Measurements from ENCODE around the gene ITPKB.
A peak's percentile ranks its signal among the peaks of the same experiment; 100 is the strongest.

ITPKB gene

DNA sequence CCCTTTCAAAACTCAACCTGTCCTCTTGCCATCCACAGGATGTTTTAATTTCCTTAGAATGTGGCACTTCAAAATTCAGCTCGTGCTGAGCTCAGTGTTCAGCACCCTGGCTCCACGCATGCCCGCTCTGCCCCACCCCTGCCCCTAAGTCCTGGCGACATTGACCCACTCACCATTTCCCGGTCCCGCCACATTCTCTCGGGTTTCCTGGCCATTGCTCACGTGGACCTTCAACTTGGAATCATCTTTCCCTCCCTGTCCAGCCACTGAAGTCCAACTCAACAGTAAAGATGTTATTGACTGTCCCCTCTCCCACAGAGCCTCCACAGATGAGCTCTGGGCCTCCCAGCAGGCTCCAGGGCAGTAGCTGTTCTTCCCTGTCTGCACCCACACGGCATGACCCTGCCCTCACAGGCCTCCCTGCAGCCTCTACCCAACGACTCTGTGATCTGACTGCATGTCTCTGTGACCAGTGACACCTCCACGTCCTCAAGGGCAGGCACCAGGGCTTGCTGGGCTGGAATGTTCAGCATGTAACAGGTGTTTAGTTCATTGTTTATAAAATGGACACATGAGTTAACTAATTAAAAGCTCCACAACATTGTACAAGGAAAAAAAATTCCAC, 53.8 kb downstream of the ITPKB start:
- no peak for DNase-seq (ENCODE audit: low read depth)

DNA sequence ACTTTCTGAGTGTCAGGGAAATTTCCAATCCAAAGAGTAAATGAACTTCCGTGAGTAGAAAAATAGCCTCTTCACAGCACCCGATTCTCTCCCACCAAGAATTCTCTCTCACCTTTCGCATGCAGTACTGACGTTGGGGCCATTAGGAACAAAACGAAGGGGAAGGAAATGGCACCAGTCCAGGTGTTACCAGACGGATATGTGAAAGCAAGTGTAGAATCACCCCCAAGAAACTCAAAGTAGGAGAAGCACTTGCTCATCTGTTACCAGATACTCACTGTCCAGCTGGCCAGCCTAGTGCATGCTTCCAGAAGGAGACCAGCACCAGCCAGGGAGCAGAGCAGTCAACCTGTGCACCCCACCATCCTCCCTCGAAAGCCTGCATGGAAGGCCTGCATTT, 55.1 kb downstream of the ITPKB start:
- no peak for DNase-seq (ENCODE audit: low read depth)

DNA sequence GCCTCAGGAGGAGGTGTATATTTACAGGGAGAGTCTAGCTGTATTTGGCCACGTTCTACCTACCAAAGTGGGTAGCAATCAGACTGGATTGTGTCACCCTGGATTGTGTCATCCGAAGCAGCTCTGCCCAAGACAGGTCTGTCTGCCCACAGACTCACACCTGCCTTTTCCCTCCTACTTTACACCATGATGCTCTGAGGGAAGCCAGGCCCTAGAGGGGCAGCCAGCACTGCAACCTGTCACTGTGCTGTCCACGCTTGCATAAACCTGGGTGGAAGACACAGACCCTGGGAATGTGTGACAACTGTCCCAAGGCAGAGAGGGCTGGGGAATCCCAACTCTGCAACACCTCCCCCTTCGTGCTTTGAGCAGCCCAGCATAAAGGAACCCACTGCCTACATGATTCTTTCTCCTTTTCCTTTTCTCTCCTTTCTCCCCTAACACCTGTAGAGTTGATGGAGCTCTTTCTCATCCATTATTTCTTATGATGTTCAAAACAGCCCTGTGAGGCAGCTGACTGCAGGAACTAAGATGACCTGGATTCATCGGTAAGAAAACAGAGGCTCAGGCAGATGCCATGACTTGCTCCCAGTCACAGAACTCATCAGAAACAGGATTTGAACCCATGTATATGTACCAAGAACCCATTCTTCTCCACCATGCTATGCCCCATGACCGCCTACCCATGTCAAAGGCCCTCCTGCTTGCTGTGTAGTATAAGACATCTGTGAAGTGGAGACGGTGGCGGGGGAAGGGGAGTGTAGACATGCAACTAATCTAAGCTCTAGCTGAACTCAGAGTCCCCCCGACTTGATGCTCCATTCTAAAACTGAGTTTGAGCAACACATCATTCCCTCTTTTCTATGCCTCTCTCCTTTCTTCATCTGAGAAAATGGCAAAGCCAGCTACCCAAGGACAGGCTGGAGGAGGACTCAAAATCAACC, 55.9 kb downstream of the ITPKB start:
- DNase-seq (ENCODE audit: low read depth), result no peak

DNA sequence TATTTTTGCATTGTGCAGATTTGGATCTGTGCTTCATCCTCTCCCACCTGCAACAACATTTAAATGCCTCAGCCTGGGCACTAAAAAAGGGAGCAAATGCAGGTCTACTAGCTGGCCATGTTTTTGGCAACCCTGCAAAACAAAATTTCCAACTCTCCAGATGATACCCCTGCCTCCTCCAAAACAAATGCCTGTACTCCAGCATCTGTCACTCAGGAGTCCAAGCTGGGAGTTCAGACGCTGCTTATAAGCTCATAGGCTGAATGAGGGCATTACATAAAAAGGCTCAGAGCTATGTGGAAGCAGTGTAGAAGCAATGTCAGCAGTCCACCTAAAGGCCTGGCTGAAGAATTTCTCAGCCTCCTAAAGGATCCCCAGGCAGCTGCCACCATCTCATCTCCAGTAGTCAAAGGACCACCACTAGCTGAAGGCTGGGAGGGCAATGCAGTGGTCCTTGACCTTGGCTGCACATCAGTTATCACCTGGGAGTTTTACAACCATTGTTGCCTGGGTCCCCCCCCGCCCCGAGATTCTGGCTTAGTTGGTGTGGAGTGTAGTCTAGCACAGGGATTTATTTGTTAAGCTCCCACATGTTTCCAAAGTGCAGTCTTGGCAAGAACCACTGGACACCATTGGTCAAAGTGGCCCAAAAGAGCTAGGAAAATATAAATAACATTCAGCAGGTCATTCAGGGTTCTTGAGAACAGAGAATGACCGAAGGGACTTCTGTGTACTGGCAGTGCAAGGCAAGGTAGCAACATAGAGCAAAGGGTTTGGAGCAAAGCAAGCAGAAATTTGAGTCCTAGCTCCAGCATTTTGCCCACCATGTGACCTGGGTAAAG, 57.2 kb downstream of the ITPKB start:
- DNase-seq (ENCODE audit: low read depth), result no peak

DNA sequence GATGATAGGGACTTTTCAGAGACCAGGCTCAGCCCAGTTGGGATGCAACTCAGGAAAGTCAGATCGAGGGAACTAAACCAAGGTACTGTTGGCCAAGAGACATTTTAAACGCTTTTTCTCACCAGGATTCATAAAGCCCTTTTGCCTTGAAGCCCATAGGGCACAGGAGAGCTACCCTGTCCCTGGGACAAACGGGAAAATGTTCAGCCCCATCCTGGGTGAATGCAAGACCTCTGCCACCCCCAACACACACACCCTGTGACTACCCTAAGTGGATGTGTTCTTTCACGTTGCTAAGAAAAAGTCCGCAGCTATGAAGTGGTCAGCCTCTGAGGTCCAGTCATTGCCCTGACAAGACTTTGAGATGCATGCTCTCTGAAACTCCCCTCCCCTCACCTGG, 58.4 kb downstream of the ITPKB start:
- no peak for DNase-seq (ENCODE audit: low read depth)

DNA sequence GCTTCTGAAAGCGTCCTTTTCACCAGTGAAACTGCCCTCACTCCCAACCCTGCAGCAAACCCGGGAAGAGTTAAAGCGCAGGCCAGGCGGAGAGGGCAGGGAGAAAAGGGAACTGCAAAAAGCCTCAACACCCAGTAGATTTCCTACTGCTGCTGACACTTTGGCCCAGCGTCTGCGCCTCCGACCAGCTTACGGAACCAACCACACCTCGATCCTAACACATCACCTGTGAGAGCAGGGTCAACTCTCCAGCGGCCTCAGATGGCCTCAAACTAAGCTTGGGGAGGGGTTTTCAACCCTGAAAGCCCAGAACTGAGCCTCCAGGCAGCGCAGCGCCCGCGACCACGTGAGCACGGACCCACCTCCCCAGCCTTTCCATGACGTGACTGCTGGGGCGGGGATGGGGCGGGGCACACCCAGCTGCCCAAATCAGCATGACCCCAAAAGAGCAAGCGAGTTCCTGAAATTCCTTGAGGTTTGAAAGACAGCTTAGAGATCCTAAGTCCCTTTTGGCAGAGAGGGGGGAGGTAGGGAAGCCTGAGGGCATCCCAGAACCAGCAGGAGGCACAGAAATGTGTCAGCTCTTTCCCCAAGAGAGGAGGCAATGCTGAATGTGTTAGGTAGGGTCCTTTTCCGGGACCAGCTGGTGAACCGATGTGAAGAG, 59.1 kb downstream of the ITPKB start:
- DNase-seq (ENCODE audit: low read depth), result peak; percentile 78

DNA sequence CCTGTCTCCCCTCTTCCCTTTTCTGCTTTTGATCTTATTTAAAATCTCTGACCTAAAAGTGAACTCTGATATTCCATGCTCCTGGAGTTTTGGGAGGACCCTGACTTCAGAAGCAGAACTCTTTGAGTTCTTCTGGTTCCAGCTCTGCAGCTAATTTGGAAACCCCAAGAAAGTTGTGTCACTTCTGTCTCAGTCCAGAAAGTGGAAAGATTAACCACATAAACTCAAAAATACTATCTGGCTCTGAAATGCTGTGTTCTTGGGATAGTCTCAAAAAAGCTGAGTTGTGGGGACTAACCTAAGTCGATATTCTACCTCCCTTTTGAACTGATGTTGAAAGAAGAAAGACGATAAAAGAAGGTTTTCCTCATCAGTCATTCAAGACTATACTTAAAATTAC, 59.8 kb downstream of the ITPKB start:
- no peak for DNase-seq (ENCODE audit: low read depth)

DNA sequence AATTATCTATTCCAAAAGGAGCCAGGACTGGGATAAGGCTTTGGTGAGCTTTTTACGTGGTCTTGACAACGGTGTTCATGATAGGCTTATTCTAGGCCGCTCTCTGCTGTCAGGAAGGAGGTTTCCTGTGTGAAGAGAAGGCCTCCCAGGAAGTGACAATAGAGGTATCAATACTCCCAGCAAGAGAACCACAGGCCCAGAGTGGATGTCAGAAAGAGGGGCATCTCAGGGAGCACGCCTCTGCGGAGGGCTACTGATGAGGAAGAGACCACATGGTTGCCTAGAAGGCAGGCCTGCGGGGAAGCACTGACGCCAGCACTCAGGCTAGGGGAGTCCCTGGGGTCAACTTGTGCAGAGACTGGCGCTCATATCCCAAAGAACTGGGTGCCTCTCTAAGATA, 60.4 kb downstream of the ITPKB start:
- no peak for DNase-seq (ENCODE audit: low read depth)

DNA sequence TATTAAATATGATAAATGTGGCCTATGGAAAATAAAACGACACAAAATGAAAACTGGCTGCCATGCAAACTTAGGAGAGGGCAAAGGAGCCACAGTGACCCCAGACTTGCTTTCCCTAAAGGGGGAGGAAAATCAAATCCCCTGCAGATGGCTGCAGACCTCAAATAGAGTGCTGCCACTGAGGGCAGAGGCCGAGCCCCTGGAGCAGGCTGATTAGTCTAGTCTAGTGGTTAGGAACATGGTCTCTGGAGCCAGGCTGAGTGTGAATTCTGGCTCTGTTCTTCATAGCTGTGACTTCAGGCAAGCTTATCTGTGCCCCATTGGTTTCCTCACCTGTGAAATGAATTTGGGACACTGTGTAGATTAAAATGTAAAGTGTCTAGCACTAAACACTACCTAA, 60.8 kb downstream of the ITPKB start:
- DNase-seq (ENCODE audit: low read depth), result no peak

DNA sequence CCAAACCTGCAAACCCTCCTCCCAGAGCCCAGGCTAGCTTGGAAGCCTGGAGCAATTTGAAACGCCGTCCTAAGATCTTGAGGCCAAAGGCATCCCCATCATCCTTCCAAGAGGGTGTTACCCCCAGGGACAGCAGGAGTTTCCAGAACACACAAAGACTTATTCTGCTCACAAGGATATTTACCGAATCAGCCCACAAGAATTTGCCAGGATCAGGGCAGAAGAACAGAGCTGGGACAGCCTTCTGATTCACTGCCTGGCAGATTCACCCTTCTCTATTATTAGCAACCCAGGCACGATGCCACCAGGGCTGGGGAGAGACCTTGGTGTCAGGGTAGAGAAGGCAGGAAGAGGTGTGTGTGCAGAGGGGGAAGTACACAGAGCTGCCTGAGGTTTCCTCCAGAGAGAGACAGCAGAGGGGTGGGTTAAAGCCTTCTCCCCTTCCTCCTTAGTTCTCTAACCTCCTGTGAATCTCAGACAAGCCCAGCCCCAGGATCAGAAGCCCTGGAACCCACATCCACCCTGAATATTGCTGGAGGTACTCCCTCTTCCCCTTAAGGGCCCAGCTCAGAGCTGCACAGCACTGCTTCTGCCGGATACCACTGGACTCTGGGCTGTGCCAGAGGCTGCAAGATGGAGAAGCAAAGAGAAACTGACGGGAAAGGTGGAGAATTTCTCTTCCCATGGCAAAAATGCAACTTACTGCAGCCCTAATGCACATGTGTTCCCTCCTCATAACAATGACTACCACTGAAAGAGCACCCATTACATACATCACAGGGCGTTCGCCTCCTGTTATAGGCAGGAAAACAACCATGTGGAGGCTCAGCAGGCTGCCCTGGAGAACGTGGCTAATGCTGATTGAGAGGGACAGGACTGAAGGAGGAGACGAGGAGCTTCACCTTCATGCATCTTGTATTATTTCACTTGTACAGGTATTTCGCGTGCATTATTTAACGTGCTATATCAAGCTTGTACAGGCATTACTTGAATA, 61.8 kb downstream of the ITPKB start:
- peak; percentile 54 for DNase-seq (ENCODE audit: low read depth)

DNA sequence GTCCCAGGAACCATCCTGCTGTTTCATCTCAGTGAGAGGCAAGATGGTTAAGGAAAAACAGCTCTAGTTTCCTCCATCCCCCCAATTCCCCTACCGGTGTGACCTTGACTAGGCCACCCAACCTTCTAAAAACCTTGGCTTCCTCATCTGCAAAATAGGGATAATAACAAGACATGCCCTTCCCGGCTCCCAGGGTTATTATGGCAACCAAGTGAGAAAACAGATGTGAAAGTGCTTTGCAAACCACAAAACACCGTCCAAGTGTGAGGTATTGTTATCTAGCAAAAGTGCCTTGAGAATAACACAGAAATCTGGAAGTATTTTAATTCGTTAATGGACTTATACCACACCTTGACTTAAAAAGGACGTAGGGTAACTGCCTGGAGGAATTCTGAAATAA, 62.7 kb downstream of the ITPKB start:
- no peak for DNase-seq (ENCODE audit: low read depth)

DNA sequence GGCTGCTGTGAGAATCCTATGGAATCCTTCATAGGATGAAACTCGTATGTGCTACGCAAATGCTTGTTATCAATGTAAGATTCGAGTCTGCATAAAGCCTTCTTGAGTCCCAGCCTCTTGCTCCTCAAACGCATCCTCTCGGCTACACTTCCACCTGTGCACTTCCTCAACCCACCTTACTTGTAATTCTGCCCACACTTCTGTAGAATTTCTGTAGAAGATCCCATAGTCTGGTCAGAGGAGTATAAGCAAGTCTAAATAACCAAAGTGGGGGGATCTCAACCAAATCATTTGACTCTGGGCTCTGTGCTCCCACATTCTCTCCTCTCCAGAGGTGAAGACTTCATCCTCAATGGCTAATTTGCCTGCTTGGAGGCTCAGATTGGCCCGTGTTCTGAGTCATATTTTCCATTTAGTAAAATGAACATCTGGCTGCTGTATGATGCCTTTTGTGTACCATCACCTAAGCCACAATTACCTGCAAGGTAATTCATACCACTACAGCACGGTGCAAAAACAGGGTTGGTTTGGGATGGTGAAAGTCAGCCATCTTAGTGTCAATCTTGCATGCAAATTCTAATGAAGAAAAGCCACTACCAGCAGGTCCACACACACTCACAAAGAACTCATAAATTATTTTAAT, 63.2 kb downstream of the ITPKB start:
- DNase-seq (ENCODE audit: low read depth), result no peak

DNA sequence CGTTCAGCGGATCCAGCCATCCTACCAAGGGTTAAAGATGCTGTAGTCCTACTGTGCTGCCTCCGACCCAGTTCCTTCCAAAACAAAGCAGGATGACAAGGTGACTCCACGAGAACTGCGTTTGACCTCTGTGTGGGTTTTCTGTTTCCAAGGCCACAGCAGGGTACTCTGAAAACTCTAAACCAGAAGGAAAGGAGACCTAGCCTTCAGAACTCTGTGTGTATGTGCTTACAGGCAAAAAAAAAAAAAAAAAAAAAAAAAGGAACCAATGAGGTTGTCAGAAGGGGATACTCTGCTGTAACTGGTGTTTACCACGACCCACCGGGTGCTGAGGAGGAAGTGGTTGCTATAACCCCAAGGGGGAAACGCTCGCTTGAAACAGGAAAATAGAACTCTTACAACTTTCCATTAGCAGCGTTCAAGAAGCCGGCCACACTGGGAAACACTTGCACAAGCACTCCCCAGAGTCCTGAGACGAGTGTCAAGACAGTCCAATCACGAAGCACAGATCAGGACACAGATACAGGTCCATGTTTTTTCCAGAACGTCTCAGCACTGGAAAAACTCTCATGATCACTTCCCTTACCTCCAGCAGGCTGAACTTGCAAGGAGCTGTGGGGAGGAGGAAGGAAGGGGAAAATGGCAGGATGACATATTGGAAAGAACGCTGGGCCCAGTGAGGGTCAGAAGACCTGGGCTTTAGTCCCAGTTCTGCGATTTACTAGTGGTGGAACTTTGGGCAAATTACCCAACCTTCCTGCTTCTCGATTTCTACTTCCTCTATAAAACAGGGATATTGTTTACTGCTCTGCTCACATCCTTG, 64.0 kb downstream of the ITPKB start:
- DNase-seq (ENCODE audit: low read depth), result peak; percentile 55

DNA sequence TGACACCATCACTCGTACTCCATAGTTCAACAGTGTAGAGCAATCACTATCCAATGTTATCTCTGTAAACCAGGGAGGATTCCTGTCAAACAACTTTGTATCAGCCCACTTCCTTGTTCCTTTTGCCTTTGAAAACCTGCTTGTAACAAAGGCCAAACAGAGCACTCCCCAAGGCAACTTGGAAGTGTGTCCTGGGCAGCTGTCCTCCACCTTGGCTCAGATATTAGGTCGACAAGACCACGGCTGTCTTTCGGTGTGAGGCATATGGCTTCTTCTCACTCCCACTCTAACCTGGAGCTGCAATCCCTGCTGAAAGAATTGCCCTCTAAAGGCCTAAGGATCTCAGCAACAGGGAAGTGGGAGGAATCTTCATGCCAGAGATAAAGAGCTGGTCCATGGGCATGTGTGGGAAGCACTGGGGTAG, 66.7 kb downstream of the ITPKB start:
- no peak for DNase-seq (ENCODE audit: low read depth)

DNA sequence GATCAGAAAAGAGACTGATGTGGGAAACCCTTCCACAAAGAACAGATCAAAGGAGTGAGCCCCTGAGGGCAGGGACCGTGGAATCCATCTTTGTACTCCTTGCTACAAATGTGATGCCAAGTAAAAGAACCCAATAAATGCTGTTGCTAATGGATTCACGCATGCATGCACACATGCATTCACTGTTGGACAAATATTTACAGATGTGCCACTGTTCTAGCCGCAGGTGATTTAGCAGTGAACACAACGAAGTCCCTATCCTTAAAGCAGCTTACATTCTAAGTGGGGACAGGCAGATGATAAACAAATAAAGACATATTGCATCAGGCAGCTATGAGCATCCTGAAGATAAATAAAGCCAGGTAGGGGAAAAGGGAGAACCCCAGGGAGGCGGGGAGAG, 67.8 kb downstream of the ITPKB start:
- no peak for DNase-seq (ENCODE audit: low read depth)

DNA sequence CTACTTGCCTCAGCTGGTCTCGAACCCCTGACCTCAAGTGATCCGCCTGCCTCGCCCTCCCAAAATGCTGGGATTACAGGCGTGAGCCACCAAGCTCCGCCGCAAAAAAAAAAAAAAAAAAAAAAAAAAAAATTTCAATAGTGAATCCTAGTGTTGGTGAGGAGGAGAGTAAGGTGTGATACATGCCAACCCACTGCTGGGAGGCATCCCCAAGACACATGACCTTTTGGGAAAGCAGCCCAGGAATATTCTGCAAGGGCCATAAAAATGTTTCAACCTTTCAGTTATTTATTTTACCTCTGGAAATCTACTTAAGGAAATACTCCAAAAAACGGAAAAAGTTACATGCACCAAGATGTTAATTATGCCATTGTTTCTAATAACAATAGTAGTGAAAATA, 69.0 kb downstream of the ITPKB start:
- no peak for DNase-seq (ENCODE audit: low read depth)

DNA sequence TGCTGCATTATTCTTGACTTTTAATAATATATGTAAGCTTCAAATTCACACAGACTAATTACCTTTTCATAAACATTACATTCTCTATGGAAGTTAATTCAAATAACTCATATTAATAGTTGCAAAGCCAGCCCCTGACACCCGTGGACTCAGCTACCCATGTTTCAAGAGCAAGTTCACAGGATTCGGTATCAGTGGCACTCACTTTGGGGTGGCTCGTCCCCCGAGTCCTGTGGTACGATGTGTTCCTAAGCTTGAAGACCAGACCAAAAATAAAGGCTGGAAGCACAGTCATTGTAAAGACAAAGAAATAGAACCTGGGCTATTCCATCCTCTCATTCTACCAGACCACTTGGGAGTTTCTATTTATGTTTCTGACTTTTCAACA, 70.9 kb downstream of the ITPKB start:
- no peak for DNase-seq (ENCODE audit: low read depth)

DNA sequence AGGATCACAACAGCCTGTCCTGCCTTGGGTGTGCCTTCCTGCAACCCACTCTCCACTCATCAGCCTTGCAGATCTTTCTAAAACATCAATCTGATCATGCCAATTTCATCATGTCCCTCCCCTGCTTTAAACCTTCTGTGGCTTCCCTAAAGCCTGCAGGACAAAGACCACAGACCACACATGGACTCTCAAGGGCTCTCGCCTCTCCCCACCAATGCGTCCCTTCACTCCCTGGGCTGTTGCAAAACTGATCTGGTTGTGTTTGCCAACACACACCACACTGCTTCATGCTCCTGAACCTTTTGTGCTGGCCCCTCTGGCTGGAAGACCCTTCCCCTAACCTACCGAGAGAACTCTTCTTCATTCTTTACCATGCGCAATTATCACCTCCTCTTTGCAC, 72.4 kb downstream of the ITPKB start:
- DNase-seq (ENCODE audit: low read depth), result no peak

DNA sequence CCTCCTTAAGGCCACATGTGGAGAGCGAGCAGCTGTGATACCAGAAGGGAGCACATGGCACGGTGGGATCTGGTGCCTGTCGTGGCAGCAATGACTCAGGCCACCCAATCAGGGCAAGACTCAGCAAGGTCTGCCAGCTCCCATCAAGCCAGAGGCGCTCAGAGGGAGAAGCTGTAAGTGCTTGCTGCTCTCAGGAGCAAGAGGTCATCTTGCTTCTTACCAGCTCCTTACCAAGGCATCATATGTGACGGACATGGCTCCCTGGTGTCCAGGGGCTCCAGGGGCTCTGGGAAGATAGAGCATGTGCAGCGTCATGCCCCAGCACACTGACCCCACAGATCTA, 72.9 kb downstream of the ITPKB start:
- DNase-seq (ENCODE audit: low read depth), result no peak

Data from stimulated activated CD8-positive, alpha-beta memory T cell treated with anti-CD3 and anti-CD28 coated beads, Interleukin-4, amount 100 ng/mL, for 24 hours (primary cell).